Ramos (cell line): ENCODE data around the gene RDH14.

ENCODE experiments used
- in situ Hi-C: fragments of 300-500 bp; cut with MboI; formaldehyde crosslinking; loops from one replicate; pipeline ENCODE4 v1.14.3; 2022; ENCODE audit warnings: low sequenced_read_pairs; ENCODE audit not compliant: unreplicated experiment

The RDH14 gene

GRCh38 chr2:18560031-18560796, at the start of gene RDH14:
Gene RDH14, minus strand, starts transcription at chr2:18560653. Its CDS starts 81 bp downstream, at chr2:18560572.
- in situ Hi-C loops = no loop called here

- in situ Hi-C loops = no loop called here
These were observed 49.6 kb upstream of the RDH14 start for GRCh38 chr2:18610090-18610489.

- in situ Hi-C loops = no loop called here
These were observed 44.7 kb upstream of the RDH14 start for GRCh38 chr2:18605115-18605514.

GRCh38 chr2:18604531-18604885, 44.1 kb upstream of the RDH14 start:
- in situ Hi-C loops = no loop called here

- in situ Hi-C loops = no loop called here
These were observed 43.5 kb upstream of the RDH14 start for GRCh38 chr2:18603854-18604530.

- in situ Hi-C loops = no loop called here
These were observed 41.8 kb upstream of the RDH14 start for GRCh38 chr2:18602298-18602697.

- in situ Hi-C loops = no loop called here
These were observed 39.8 kb upstream of the RDH14 start for GRCh38 chr2:18600255-18600613.

- in situ Hi-C loops = no loop called here
These were observed 39.2 kb upstream of the RDH14 start for GRCh38 chr2:18599509-18600254.

- in situ Hi-C loops = no loop called here
These were observed 38.5 kb upstream of the RDH14 start for GRCh38 chr2:18598848-18599484.

GRCh38 chr2:18597618-18598017, 37.2 kb upstream of the RDH14 start:
- in situ Hi-C loops = no loop called here

- in situ Hi-C loops = no loop called here
These were observed 36.5 kb upstream of the RDH14 start for GRCh38 chr2:18596993-18597392.

- in situ Hi-C loops = no loop called here
These were observed 33.0 kb upstream of the RDH14 start for GRCh38 chr2:18593496-18593895.

GRCh38 chr2:18592372-18592771, 31.9 kb upstream of the RDH14 start:
- in situ Hi-C loops = no loop called here

GRCh38 chr2:18589354-18589753, 28.9 kb upstream of the RDH14 start, which contains the start of gene NT5C1B:
Gene NT5C1B, minus strand, starts transcription at chr2:18589569. Its CDS starts 101 bp downstream, at chr2:18589468.
- in situ Hi-C loops = no loop called here

- in situ Hi-C loops = no loop called here
These were observed 28.3 kb upstream of the RDH14 start for GRCh38 chr2:18588802-18589201.

- in situ Hi-C loops = no loop called here
These were observed 27.6 kb upstream of the RDH14 start for GRCh38 chr2:18588049-18588448.

- in situ Hi-C loops = no loop called here
These were observed 25.1 kb upstream of the RDH14 start for GRCh38 chr2:18585526-18585925.

- in situ Hi-C loops = no loop called here
These were observed 24.1 kb upstream of the RDH14 start for GRCh38 chr2:18584608-18584954.

- in situ Hi-C loops = no loop called here
These were observed 23.6 kb upstream of the RDH14 start for GRCh38 chr2:18583905-18584607.

- in situ Hi-C loops = no loop called here
These were observed 20.2 kb upstream of the RDH14 start for GRCh38 chr2:18580606-18581005.
